GM12872 (cell line): ENCODE results near the gene MBD4.

ENCODE experiments used
- TF ChIP-seq, protein P1 (sequence below): IDR thresholded peaks from 3 replicates; pipeline ENCODE4 v1.5.1; 2011; ENCODE audit warnings: low read depth, mild to moderate bottlenecking, low read length, moderate library complexity; ENCODE audit not compliant: insufficient read depth

The MBD4 gene

GRCh38 chr3:129425619-129426018 is 14.1 kb downstream of the MBD4 start:
- TF ChIP-seq, protein P1, sequence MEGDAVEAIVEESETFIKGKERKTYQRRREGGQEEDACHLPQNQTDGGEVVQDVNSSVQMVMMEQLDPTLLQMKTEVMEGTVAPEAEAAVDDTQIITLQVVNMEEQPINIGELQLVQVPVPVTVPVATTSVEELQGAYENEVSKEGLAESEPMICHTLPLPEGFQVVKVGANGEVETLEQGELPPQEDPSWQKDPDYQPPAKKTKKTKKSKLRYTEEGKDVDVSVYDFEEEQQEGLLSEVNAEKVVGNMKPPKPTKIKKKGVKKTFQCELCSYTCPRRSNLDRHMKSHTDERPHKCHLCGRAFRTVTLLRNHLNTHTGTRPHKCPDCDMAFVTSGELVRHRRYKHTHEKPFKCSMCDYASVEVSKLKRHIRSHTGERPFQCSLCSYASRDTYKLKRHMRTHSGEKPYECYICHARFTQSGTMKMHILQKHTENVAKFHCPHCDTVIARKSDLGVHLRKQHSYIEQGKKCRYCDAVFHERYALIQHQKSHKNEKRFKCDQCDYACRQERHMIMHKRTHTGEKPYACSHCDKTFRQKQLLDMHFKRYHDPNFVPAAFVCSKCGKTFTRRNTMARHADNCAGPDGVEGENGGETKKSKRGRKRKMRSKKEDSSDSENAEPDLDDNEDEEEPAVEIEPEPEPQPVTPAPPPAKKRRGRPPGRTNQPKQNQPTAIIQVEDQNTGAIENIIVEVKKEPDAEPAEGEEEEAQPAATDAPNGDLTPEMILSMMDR: no peak

DNA sequence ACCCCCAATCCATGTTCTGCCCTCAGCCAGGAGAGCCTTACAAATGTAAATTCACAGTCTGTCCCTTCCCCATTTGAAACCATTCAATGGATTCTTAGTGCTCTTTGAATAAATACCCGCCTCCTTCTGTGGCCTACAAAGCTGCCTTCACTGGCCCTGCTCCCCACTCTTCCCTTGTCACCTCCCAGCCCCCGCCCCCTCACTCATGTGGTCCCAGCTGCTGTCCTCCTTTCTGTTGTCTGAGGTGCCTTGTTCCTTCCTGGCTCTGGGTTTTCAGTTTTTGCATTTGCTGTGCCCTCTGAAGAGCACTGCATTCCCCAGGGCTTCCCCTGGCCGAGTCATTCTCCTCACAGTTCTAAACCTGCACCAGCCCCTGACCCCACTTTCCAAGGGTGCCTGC is 14.5 kb downstream of the MBD4 start:
- TF ChIP-seq, protein P1: no peak

- TF ChIP-seq, protein P1: no peak
Observed at GRCh38 chr3:129424185-129424841, 15.4 kb downstream of the MBD4 start.

DNA sequence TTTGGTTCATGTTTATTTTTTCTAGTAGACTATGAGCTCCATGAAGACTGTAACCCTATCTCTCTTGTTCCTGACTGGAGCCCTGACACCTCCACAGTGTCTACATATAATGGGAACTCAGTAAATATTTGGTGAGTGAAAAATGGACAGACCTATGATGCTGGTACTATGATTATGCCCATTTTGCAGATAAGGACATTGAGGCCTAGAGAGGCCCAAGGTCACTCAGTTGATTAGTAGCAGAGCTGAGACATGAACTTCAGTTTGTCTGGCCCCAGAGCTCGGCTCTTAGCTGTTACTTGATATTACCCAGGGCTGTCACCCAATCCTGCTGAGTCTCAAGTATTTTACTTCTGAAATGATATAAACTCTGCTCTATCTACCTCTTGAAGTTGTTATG is 16.9 kb downstream of the MBD4 start:
- TF ChIP-seq, protein P1: no peak

DNA sequence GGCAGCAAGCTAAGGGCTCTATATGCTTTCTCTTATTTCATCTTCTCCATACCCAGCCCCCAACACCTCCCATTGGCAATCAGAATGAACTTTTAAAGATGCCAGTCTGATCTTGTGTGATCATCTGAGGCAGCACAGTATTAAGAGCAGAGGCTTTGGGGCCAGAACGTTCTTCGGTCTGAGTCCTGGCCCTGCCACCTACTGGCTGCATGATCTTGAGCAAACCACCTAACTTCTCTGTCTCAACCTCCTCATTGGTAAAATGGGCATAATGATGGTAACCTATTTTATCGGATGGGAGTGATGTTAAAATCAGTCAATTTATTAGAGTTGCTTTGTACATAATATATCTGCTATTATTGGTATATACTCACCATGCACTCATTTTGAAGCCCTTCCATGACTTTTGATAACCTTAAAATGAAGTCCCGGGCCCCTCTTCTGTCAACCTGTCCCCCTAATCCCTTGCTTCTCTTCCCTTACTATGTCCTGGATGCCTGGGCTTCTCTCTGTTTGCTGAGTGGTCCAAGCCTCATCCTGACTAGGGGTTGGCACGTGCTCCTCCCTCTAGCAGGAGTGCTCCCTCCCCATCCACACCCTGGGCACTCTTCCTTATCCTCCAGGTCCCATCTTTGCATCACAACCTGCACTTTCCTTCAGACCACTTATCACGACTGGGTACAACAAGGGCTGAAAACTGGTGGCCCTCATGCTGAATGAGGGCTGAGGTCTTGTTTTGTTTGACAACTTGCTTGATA is 17.6 kb downstream of the MBD4 start:
- TF ChIP-seq, protein P1: 0 out of 3 replicates have a peak, but pooled peaks have one; percentile 5

DNA sequence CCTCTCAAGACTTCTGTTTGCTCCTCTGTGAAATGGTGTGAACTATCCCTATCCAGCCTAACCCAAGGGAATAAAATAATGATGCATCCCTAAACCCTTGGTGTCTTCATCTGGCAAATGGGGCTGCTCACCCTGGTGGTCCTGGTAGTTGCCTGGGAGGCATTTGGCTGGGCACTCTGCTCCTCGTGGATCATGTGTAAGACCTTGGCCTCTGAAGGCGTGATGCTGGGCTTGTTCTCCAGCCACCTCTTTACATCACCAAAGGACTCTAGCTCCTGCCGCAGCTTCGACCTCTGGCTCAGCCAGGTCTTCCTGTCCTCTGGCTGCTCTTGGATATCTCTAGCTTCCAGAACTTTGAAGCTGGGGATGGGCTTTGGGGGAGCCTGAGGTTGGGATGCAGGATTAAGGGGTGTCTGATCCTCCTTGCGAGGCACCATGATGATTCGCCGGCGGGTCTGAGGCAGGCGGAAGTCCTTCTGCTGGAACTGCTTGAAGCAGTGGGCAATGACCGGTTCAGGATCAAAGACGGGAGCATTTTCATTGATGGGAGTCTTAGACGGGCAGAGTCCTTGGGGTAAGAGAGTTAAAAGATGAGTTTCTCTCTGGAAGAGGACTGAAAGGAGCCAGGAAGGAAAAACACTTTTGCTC is 18.4 kb downstream of the MBD4 start:
- TF ChIP-seq, protein P1: no peak

DNA sequence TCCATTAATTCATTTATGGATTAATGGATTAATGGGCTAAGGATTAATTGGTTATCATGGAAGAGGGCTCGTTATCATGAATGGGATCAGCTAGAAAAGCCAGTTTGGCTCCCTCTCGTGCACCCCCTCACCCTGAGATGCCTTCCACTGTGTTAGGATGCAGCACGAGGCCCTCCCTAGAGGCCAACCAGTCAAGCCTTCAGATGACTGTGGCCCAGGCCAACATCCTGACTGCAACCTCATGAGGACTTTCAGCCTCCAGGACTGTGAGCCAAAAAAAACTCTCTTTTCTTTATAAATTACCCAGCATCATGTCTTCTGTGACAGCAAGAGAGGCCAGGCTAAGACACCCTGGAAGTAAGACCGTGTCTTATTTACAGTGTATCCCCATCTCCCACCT is 20.3 kb downstream of the MBD4 start:
- TF ChIP-seq, protein P1: no peak
